Tibial artery (tissue), 4 donors: ENCODE measurements around the gene SCGN.

Source experiments
- DNase-seq, 2 donors: peaks; one replicate each; pipeline ENCODE4 v3.0.0-alpha.2; 2019
- H3K27ac ChIP-seq, 2 donors: fragments of 200-600 bp; sonication (generic) in 1 of 2; 1 replicate in 1 of 2; 2 replicates in 1 of 2; pipeline ENCODE4 v1.5.1; 2018 to 2019; ENCODE audit warnings: mild to moderate bottlenecking in 1 of 2
- H3K27me3 ChIP-seq, 2 donors: fragments of 200-600 bp; sonication (generic) in 1 of 2; one replicate each; pipeline versions ENCODE4 v1.5.1 to v1.6.0; 2016 to 2019
- H3K36me3 ChIP-seq, 3 donors: fragments of 200-600 bp; sonication (generic) in 2 of 3; one replicate each; pipeline ENCODE4 v1.5.1; 2016 to 2019; ENCODE audit warnings: mild to moderate bottlenecking in 2 of 3
- H3K4me1 ChIP-seq, 4 donors: fragments of 200-600 bp; sonication (generic) in 2 of 4; 1 replicate in 3 of 4; 2 replicates in 1 of 4; pipeline ENCODE4 v1.5.1; 2016 to 2019
- H3K4me3 ChIP-seq, 2 donors: fragments of 200-600 bp; sonication (generic) in 1 of 2; 1 replicate in 1 of 2; 2 replicates in 1 of 2; pipeline ENCODE4 v1.5.1; 2018 to 2019; ENCODE audit warnings: mild to moderate bottlenecking in 2 of 2
- H3K9me3 ChIP-seq, 3 donors: fragments of 200-600 bp; sonication (generic) in 1 of 3; one replicate each; pipeline ENCODE4 v1.5.1; 2016 to 2019
- CTCF ChIP-seq, 2 experiments: fragments of 200-600 bp in 1 of 2; fragments of 450-650 bp in 1 of 2; IDR thresholded peaks; one replicate each; pipeline ENCODE4 v1.5.1; 2017 to 2019; ENCODE audit warnings: antibody characterized with exemption in 2 of 2, mild to moderate bottlenecking in 1 of 2, moderate library complexity in 1 of 2
- intact Hi-C: fragments of 100-400 bp; cut with DNase I; formaldehyde crosslinking; loops from one replicate; pipeline ENCODE4 v1.15.0; 2023; ENCODE audit warnings: low total_unique reads

The SCGN gene

DNA sequence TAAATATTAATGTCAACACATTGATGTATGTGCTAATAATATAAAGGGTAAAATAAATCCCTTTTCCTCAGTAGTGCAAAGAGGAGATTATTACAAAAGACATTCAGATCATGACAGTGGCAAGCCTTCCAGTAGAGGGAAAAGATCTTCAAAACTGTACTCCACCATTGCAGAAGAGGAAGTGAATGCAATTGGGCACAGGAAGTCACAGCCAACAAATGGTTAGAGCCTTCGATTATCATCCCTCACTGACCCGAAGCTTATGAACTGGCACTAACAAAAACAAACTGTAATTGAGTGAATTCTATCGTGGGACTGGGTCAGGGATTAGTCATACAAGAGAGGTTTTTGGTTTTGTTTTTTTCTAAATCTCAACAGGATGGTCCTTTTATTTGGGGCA, 39.3 kb upstream of the SCGN start:
- Histone ChIP-seq H3K27ac (no peak overlapping the region), H3K36me3 (peaks cover 33 to 51% (median 37%) of the 10 kb centered on the region in 3 donors), H3K27me3 (no peaks in the 10 kb centered on the region), H3K4me3 (no peak overlapping the region), H3K9me3 (no peaks in the 10 kb centered on the region), H3K4me1 (peaks cover 0 to 10% (median 0%) of the 10 kb centered on the region in 4 donors)
- no peak for DNase-seq
- no peak for TF ChIP-seq CTCF (IDR thresholded peaks at IDR 0.05)
- intact Hi-C loops: no loop called here

DNA sequence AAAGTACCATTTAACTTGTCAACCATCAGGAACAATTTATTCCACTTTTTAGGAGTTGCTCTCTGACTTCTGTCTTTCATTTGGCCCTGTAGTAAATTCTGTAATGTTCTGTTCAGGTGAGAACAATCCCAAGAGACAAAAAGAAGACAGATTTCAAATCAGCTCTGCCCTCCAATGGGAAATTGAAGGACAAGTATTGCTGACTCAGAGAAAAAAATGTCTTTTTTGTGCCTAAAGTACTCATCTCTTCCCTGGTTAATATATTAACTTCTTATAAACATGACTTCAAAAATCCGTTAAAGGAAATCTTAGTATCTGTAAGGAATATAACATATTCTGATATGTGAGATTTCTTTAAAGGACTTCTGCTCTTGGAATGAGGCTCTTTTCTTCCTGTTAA, 38.6 kb upstream of the SCGN start:
- no peaks in the 10 kb centered on the region for H3K27me3 ChIP-seq
- intact Hi-C loops: no loop called here

GRCh38 chr6:25614052-25614451, 38.0 kb upstream of the SCGN start:
- peaks cover 30 to 44% (median 32%) of the 10 kb centered on the region in 3 donors for H3K36me3 ChIP-seq
- no peaks in the 10 kb centered on the region for H3K9me3 ChIP-seq
- no peak overlapping the region for H3K4me3 ChIP-seq
- peaks cover 0 to 10% (median 0%) of the 10 kb centered on the region in 4 donors for H3K4me1 ChIP-seq
- TF ChIP-seq CTCF (IDR thresholded peaks at IDR 0.05): no peak
- intact Hi-C loops: no loop called here
- no peak for DNase-seq
- H3K27me3 ChIP-seq: no peaks in the 10 kb centered on the region
- H3K27ac ChIP-seq: no peak overlapping the region

More for the DNA sequence above, 38.6 kb upstream of the SCGN start:
- no peak for TF ChIP-seq CTCF (IDR thresholded peaks at IDR 0.05)
- peaks cover 32 to 48% (median 32%) of the 10 kb centered on the region in 3 donors for H3K36me3 ChIP-seq
- no peak overlapping the region for H3K27ac ChIP-seq
- no peaks in the 10 kb centered on the region for H3K9me3 ChIP-seq
- no peak overlapping the region for H3K4me3 ChIP-seq
- peaks cover 0 to 10% (median 0%) of the 10 kb centered on the region in 4 donors for H3K4me1 ChIP-seq
- no peak for DNase-seq

DNA sequence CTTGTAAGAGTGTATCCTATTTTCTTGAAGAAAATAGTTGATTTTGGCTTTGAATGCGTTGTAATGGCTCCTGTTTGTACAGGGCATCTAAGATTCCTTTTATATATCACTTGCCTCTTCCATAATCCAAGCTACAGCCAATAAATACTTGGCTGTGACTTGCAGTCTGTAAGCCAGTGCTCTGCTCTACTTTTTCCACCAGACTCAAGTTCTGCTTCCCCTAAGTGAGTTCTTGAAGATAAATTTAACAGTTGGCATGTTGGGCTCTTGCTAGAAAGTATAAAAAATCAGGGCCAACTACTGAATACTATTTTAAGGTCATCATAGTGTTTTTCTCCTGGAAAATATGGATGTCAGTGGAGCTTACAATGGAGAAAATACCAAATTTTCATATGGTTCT, 36.5 kb upstream of the SCGN start:
- Histone ChIP-seq H3K27ac (no peak overlapping the region), H3K27me3 (no peaks in the 10 kb centered on the region), H3K36me3 (peaks cover 32 to 45% (median 37%) of the 10 kb centered on the region in 3 donors), H3K4me1 (peaks cover 0 to 10% (median 0%) of the 10 kb centered on the region in 4 donors), H3K9me3 (no peaks in the 10 kb centered on the region), H3K4me3 (no peak overlapping the region)
- DNase-seq: no peak
- intact Hi-C loops: no loop called here
- TF ChIP-seq CTCF (IDR thresholded peaks at IDR 0.05): no peak

- Histone ChIP-seq H3K4me1 (peaks cover 0 to 10% (median 0%) of the 10 kb centered on the region in 4 donors), H3K36me3 (peaks cover 25 to 35% (median 26%) of the 10 kb centered on the region in 3 donors), H3K9me3 (no peaks in the 10 kb centered on the region), H3K4me3 (no peak overlapping the region), H3K27ac (no peak overlapping the region), H3K27me3 (no peaks in the 10 kb centered on the region)
- DNase-seq: no peak
- intact Hi-C loops: no loop called here
- TF ChIP-seq CTCF (IDR thresholded peaks at IDR 0.05): no peak
Measured at GRCh38 chr6:25617997-25618396, 34.0 kb upstream of the SCGN start.

DNA sequence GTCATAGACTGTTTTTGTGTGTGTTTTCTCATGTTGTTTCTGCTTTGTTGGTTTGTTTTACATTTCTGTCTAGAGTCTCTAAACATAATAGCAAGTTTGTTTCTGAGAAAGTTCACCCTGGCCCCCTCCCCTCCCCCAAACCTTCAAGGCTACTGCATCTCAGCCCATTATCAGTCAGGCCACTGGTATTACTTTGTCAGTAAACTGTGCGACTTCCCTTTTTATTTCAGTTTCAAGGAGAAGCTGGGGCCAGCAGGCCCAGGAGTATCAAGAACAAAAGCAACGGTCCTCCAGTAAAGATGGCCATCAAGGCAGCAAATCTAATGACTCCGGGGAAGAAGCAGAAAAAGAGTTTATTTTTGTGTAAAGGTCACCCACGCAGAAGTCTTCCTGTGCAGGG, 32.8 kb upstream of the SCGN start:
- TF ChIP-seq CTCF (IDR thresholded peaks at IDR 0.05): no peak
- Histone ChIP-seq H3K27me3 (no peaks in the 10 kb centered on the region), H3K4me3 (no peak overlapping the region), H3K36me3 (peaks cover 21 to 29% (median 25%) of the 10 kb centered on the region in 3 donors), H3K4me1 (peaks cover 0 to 10% (median 0%) of the 10 kb centered on the region in 4 donors), H3K27ac (no peak overlapping the region), H3K9me3 (no peaks in the 10 kb centered on the region)
- no peak for DNase-seq
- intact Hi-C loops: no loop called here
